Smooth muscle cell (in vitro differentiated cells): ENCODE results near the gene WDR75. TPM values are rescaled to one million over a fixed set of nuclear protein-coding genes. Genes with fewer than 3 reads are reported as not detected.
"Not testable (repeated sequence)": the region's sequence is repeated elsewhere in the genome, so short reads cannot be mapped to it uniquely, and the experiment has no call there.

Experiments used
- DNase-seq: peaks from one replicate; lab custom pipeline; 2025; ENCODE audit not compliant: unreplicated experiment; lab: John Stamatoyannopoulos, UW
- H2AFZ ChIP-seq: fragments of 200-600 bp; sonication (generic); 2 replicates; pipeline ENCODE4 v1.6.0; 2016; ENCODE audit warnings: antibody characterized with exemption, low read depth, mild to moderate bottlenecking
- H3F3A ChIP-seq: fragments of 200-600 bp; sonication (generic); 2 replicates; pipeline ENCODE4 v1.6.0; 2017; ENCODE audit warnings: antibody characterized with exemption, low read depth
- H3K27ac ChIP-seq: fragments of 200-600 bp; sonication (generic); 2 replicates; pipeline ENCODE4 v1.5.1; 2016; ENCODE audit warnings: low read depth, mild to moderate bottlenecking
- H3K27me3 ChIP-seq: fragments of 200-600 bp; sonication (generic); 2 replicates; pipeline ENCODE4 v1.6.1; 2016; ENCODE audit warnings: low read depth, mild to moderate bottlenecking
- H3K36me3 ChIP-seq: fragments of 200-600 bp; sonication (generic); 2 replicates; pipeline ENCODE4 v1.5.1; 2016; ENCODE audit warnings: low read depth
- H3K4me1 ChIP-seq: fragments of 200-600 bp; sonication (generic); 2 replicates; pipeline ENCODE4 v1.5.1; 2016; ENCODE audit warnings: low read depth
- H3K4me2 ChIP-seq: fragments of 200-600 bp; sonication (generic); 2 replicates; pipeline ENCODE4 v1.6.0; 2016; ENCODE audit warnings: mild to moderate bottlenecking
- H3K4me3 ChIP-seq: fragments of 200-600 bp; sonication (generic); 2 replicates; pipeline ENCODE4 v1.5.1; 2016; ENCODE audit warnings: mild to moderate bottlenecking
- H3K79me2 ChIP-seq: fragments of 200-600 bp; sonication (generic); 2 replicates; pipeline ENCODE4 v1.6.0; 2016; ENCODE audit warnings: low read depth, mild to moderate bottlenecking
- H3K9ac ChIP-seq: fragments of 200-600 bp; sonication (generic); 2 replicates; pipeline ENCODE4 v1.6.0; 2016; ENCODE audit warnings: low read depth
- H3K9me3 ChIP-seq: fragments of 200-600 bp; sonication (generic); replicated peaks from 2 replicates; pipeline ENCODE4 v1.5.1; 2016; ENCODE audit warnings: low read depth
- H4K20me1 ChIP-seq: fragments of 200-600 bp; sonication (generic); 2 replicates; pipeline ENCODE4 v1.6.0; 2016; ENCODE audit warnings: low read depth
- CTCF ChIP-seq: fragments of 200-600 bp; sonication (generic); IDR thresholded peaks from 2 replicates; pipeline ENCODE4 v1.5.1; 2017; ENCODE audit warnings: borderline replicate concordance, mild to moderate bottlenecking, antibody characterized with exemption; ENCODE audit not compliant: insufficient read depth, poor library complexity, severe bottlenecking
- WGBS: methylation state at CpG from one replicate; pipeline ENCODE4 v1.1.7; 2016; ENCODE audit warnings: low lambda C conversion rate; 5-methylcytosine and 5-hydroxymethylcytosine counted together
- polyA plus RNA-seq: library from polyadenylated mRNA; unstranded; fragments of >200 nt; fragmentation: Nextera tagmentation; extraction: Ambion mirVana; gene quantifications from 2 replicates; pipeline ENCODE4 v1.2.1, GENCODE V29; 2016
- total RNA-seq: library from RNA; depleted of rRNA; stranded (reverse); fragments of >200 nt; gene quantifications from 2 replicates; pipeline ENCODE4 v1.2.3, GENCODE V29; 2014

The WDR75 gene
- total and polyA plus RNA-seq, 2 experiments from 2014 or later, result 22.7 to 63.0 TPM

GRCh38 chr2:189425676-189426075 is 15.6 kb upstream of the WDR75 start:
- H3K9me3 ChIP-seq, result no peaks in the 10 kb centered on the region
- DNase-seq, result no peak
- H3K4me3 ChIP-seq, result no peak overlapping the region
- H3K9ac ChIP-seq, result no peak overlapping the region
- no peaks in the 10 kb centered on the region for H3K36me3 ChIP-seq
- WGBS, result 83% methylated on average over 1 of the region's 1 CpG
- no peaks in the 10 kb centered on the region for H3F3A ChIP-seq
- H2AFZ ChIP-seq, result no peak overlapping the region
- no peaks in the 10 kb centered on the region for H3K4me1 ChIP-seq
- no peaks in the 10 kb centered on the region for H4K20me1 ChIP-seq
- no peak overlapping the region for H3K4me2 ChIP-seq
- H3K27me3 ChIP-seq, result no peaks in the 10 kb centered on the region
- TF ChIP-seq CTCF, result no peak
- no peaks in the 10 kb centered on the region for H3K79me2 ChIP-seq
- H3K27ac ChIP-seq, result no peak overlapping the region

DNA sequence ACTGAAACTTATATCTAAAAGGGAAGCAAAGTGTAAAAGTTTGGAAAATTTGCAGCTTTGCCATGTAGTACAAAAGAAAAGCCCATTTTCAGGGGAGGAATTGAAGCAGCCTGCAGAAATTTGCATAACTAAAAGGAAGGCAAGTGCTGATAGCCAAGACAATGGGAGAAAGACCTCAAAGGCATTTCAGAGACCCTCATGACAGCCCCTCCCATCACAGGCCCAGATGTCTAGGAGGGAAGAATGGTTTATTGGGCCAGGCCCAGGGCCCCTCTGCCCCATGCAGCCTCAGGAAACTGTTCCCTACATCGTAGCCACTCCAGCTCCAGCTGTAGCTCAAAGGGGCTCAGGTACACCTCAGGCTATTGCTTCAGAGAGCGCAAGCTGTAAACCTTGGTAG is 14.4 kb upstream of the WDR75 start:
- H3F3A ChIP-seq, result no peaks in the 10 kb centered on the region
- no peak overlapping the region for H3K4me2 ChIP-seq
- no peaks in the 10 kb centered on the region for H3K27me3 ChIP-seq
- no peaks in the 10 kb centered on the region for H3K36me3 ChIP-seq
- H3K9ac ChIP-seq, result no peak overlapping the region
- TF ChIP-seq CTCF, result no peak
- 93% methylated on average over 2 of the region's 2 CpGs for WGBS
- H3K4me1 ChIP-seq, result no peaks in the 10 kb centered on the region
- H3K79me2 ChIP-seq, result no peaks in the 10 kb centered on the region
- H4K20me1 ChIP-seq, result no peaks in the 10 kb centered on the region
- H3K27ac ChIP-seq, result no peak overlapping the region
- no peaks in the 10 kb centered on the region for H3K9me3 ChIP-seq
- no peak overlapping the region for H2AFZ ChIP-seq
- H3K4me3 ChIP-seq, result no peak overlapping the region
- no peak for DNase-seq

GRCh38 chr2:189427872-189428271 is 13.4 kb upstream of the WDR75 start:
- no peak overlapping the region for H3K9ac ChIP-seq
- H3K27me3 ChIP-seq, result no peaks in the 10 kb centered on the region
- H3K27ac ChIP-seq, result no peak overlapping the region
- H3K36me3 ChIP-seq, result no peaks in the 10 kb centered on the region
- no peaks in the 10 kb centered on the region for H3F3A ChIP-seq
- no peak for DNase-seq
- H3K4me3 ChIP-seq, result no peak overlapping the region
- H3K9me3 ChIP-seq, result no peaks in the 10 kb centered on the region
- H3K79me2 ChIP-seq, result no peaks in the 10 kb centered on the region
- no peak for TF ChIP-seq CTCF
- no peak overlapping the region for H2AFZ ChIP-seq
- no peaks in the 10 kb centered on the region for H3K4me1 ChIP-seq
- no peak overlapping the region for H3K4me2 ChIP-seq
- no peaks in the 10 kb centered on the region for H4K20me1 ChIP-seq
- WGBS, result 98% methylated on average over 2 of the region's 2 CpGs

DNA sequence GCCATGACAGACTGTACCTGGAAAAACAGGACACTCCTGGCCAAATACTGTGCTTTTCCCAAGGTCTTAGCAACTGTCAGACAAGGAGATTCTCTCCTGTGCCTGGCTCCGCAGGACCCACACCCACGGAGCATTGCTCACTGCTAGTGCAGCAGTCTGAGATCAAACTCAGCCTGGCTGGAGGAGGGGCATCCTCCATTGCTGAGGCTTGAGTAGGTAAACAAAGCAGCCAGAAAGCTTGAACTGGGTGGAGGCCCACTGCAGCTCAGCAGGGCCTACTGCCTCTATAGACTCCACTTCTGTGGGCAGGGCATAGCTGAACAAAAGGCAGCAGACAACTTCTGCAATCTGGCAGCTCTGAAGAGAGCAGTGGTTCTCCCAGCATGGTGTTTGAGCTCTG is 10.8 kb upstream of the WDR75 start:
- 43% methylated on average over 2 of the region's 2 CpGs for WGBS
- not testable (repeated sequence) for H3K4me1 ChIP-seq
- H2AFZ ChIP-seq, result peak overlapping the region; percentile 58

GRCh38 chr2:189435803-189436202 is 5.5 kb upstream of the WDR75 start:
- H3K27ac ChIP-seq, H4K20me1 ChIP-seq, H2AFZ ChIP-seq, H3K36me3 ChIP-seq, H3K4me2 ChIP-seq, H3K9me3 ChIP-seq, H3K4me1 ChIP-seq, H3K79me2 ChIP-seq, DNase-seq, H3F3A ChIP-seq, H3K27me3 ChIP-seq, H3K4me3 ChIP-seq, H3K9ac ChIP-seq: not testable (repeated sequence)
- 94% methylated on average over 4 of the region's 4 CpGs for WGBS

More for the DNA sequence above, 10.8 kb upstream of the WDR75 start:
- not testable (repeated sequence) for H3K9ac ChIP-seq, H3K4me2 ChIP-seq, H3K9me3 ChIP-seq, H3K36me3 ChIP-seq, H3K4me3 ChIP-seq, H3K27ac ChIP-seq, DNase-seq, H3K27me3 ChIP-seq, H4K20me1 ChIP-seq, H3K79me2 ChIP-seq, H3F3A ChIP-seq
